Astrocyte (in vitro differentiated cells and primary cell): ENCODE data around the gene NKG7.

Experiments used
- EZH2 ChIP-seq: IDR thresholded peaks from 2 replicates; pipeline ENCODE4 v1.6.1; 2012; ENCODE audit warnings: mild to moderate bottlenecking, low read length, inconsistent platforms; ENCODE audit not compliant: insufficient read depth
- TF ChIP-seq, protein P1 (sequence below): IDR thresholded peaks from 2 replicates; pipeline ENCODE4 v1.5.1; 2011; ENCODE audit warnings: low read depth, mild to moderate bottlenecking, inconsistent platforms, low read length, moderate library complexity; ENCODE audit not compliant: insufficient read depth

GRCh38 chr19:51357952-51358351 lies 14.5 kb downstream of the NKG7 start:
- TF ChIP-seq, protein P1, sequence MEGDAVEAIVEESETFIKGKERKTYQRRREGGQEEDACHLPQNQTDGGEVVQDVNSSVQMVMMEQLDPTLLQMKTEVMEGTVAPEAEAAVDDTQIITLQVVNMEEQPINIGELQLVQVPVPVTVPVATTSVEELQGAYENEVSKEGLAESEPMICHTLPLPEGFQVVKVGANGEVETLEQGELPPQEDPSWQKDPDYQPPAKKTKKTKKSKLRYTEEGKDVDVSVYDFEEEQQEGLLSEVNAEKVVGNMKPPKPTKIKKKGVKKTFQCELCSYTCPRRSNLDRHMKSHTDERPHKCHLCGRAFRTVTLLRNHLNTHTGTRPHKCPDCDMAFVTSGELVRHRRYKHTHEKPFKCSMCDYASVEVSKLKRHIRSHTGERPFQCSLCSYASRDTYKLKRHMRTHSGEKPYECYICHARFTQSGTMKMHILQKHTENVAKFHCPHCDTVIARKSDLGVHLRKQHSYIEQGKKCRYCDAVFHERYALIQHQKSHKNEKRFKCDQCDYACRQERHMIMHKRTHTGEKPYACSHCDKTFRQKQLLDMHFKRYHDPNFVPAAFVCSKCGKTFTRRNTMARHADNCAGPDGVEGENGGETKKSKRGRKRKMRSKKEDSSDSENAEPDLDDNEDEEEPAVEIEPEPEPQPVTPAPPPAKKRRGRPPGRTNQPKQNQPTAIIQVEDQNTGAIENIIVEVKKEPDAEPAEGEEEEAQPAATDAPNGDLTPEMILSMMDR, result no peak
- no peak for TF ChIP-seq EZH2
